B cell (primary cell): ENCODE data around the gene GTF3C5. TPM values are rescaled to one million over a fixed set of nuclear protein-coding genes. Genes with fewer than 3 reads are reported as not detected.
"Not testable (repeated sequence)": the region's sequence is repeated elsewhere in the genome, so short reads cannot be mapped to it uniquely, and the experiment has no call there.

Experiments used
- ATAC-seq: fragments of 200-7000 bp; cut with Tn5 transposase; one replicate; pipeline ENCODE4 v1.10.0; 2021; ENCODE audit warnings: low read depth, mild to moderate bottlenecking, moderate number of reproducible peaks, moderate library complexity
- CTCF ChIA-PET: fragments of 350-600 bp; sonication (Branson Sonifier 250); formaldehyde crosslinking; loops from one replicate; lab custom pipeline; 2021; ENCODE audit warnings: antibody characterized with exemption, inconsistent platforms; lab: Charles Lee
- POLR2A ChIA-PET: fragments of 350-600 bp; sonication (Branson Sonifier 250); formaldehyde crosslinking; loops from one replicate; lab custom pipeline; 2021; ENCODE audit warnings: antibody characterized with exemption; lab: Charles Lee
- DNase-seq: peaks from one replicate; pipeline ENCODE4 v3.0.0; 2013
- H2AFZ ChIP-seq: 2 replicates; pipeline ENCODE4 v1.6.1; 2012; ENCODE audit warnings: mild to moderate bottlenecking, low read depth, low read length; ENCODE audit not compliant: insufficient read depth, poor library complexity, severe bottlenecking
- H3K27ac ChIP-seq, 2 donors: 1 replicate in 1 of 2; 2 replicates in 1 of 2; pipeline ENCODE4 v1.5.1; 2012 to 2013; ENCODE audit warnings: low read length in 2 of 2, mild to moderate bottlenecking in 2 of 2, moderate library complexity in 1 of 2
- H3K27me3 ChIP-seq, 4 experiments: fragments of 200-600 bp in 1 of 4; sonication (generic) in 1 of 4; replicated peaks in 1 of 4; 1 replicate in 2 of 4; 2 replicates in 2 of 4; pipeline versions ENCODE4 v1.6.1 to v1.7.0; 2013 to 2016; ENCODE audit warnings: low read length in 3 of 4, mild to moderate bottlenecking in 2 of 4, mixed read lengths in 1 of 4, moderate library complexity in 1 of 4; ENCODE audit not compliant: insufficient read depth in 4 of 4, control insufficient read depth in 3 of 4; ENCODE audit errors: control extremely low read depth in 1 of 4
- H3K36me3 ChIP-seq, 2 experiments: replicated peaks in 1 of 2; 1 replicate in 1 of 2; 2 replicates in 1 of 2; pipeline versions ENCODE4 v1.6.1 to v1.7.1; 2013; ENCODE audit warnings: low read length in 1 of 2; ENCODE audit not compliant: insufficient read depth in 2 of 2, control insufficient read depth in 1 of 2; ENCODE audit errors: control extremely low read depth in 1 of 2, extremely low read depth in 1 of 2
- H3K4me1 ChIP-seq, 2 donors: fragments of 200-600 bp in 1 of 2; sonication (generic) in 1 of 2; 1 replicate in 1 of 2; 2 replicates in 1 of 2; pipeline versions ENCODE4 v1.5.1 to v1.6.1; 2013 to 2017; ENCODE audit warnings: low read length in 2 of 2; ENCODE audit not compliant: control insufficient read depth in 2 of 2, insufficient read depth in 2 of 2
- H3K4me2 ChIP-seq: replicated peaks from 2 replicates; pipeline ENCODE3; 2012; ENCODE audit warnings: mild to moderate bottlenecking, low read depth, low read length; ENCODE audit not compliant: poor library complexity, severe bottlenecking
- H3K4me3 ChIP-seq, 5 experiments: fragments of 200-600 bp in 1 of 5; sonication (generic) in 1 of 5; 1 replicate in 3 of 5; 2 replicates in 2 of 5; pipeline versions ENCODE4 v1.5.1 to v1.7.0; 2011 to 2016; ENCODE audit warnings: low read length in 4 of 5, mild to moderate bottlenecking in 4 of 5, low read depth in 2 of 5, control low read depth in 1 of 5, moderate library complexity in 1 of 5; ENCODE audit not compliant: insufficient read depth in 1 of 5; ENCODE audit errors: control extremely low read depth in 1 of 5, extremely low read depth in 1 of 5
- H3K79me2 ChIP-seq: fragments of 200-600 bp; sonication (generic); one replicate; pipeline ENCODE4 v1.6.0; 2016; ENCODE audit warnings: low read length; ENCODE audit not compliant: control insufficient read depth, insufficient read depth
- H3K9ac ChIP-seq: fragments of 200-600 bp; sonication (generic); 2 replicates; pipeline ENCODE4 v1.6.1; 2017; ENCODE audit warnings: mild to moderate bottlenecking, low read length, moderate library complexity
- H3K9me3 ChIP-seq, 3 donors: one replicate each; pipeline versions ENCODE4 v1.6.1 to v1.7.1; 2013; ENCODE audit warnings: low read length in 2 of 3; ENCODE audit not compliant: control insufficient read depth in 2 of 3, insufficient read depth in 1 of 3; ENCODE audit errors: control extremely low read depth in 1 of 3
- H4K20me1 ChIP-seq: 2 replicates; pipeline ENCODE4 v1.6.0; 2012; ENCODE audit warnings: mild to moderate bottlenecking, low read length; ENCODE audit not compliant: insufficient read depth, control insufficient read depth, poor library complexity, severe bottlenecking
- H3K27ac Mint-ChIP-seq: one replicate; pipeline ENCODE4 v1.8.0; 2021; ENCODE audit warnings: mixed read lengths
- H3K27me3 Mint-ChIP-seq: one replicate; pipeline ENCODE4 v1.8.0; 2021; ENCODE audit warnings: mixed read lengths
- H3K4me1 Mint-ChIP-seq: one replicate; pipeline ENCODE4 v1.8.0; 2021; ENCODE audit warnings: mixed read lengths
- H3K4me3 Mint-ChIP-seq: one replicate; pipeline ENCODE4 v1.8.0; 2021; ENCODE audit warnings: mixed read lengths
- H3K9me3 Mint-ChIP-seq: one replicate; pipeline ENCODE4 v1.8.0; 2022; ENCODE audit warnings: mixed read lengths; ENCODE audit not compliant: insufficient read depth
- EZH2 ChIP-seq: IDR thresholded peaks from 2 replicates; pipeline ENCODE4 v1.6.1; 2012; ENCODE audit warnings: borderline replicate concordance, low read depth, mild to moderate bottlenecking, moderate library complexity, low read length; ENCODE audit not compliant: insufficient read depth, poor library complexity, severe bottlenecking
- WGBS: methylation state at CpG from one replicate; pipeline ENCODE4 v1.1.5; 2013; ENCODE audit warnings: missing lambda C conversion rate; ENCODE audit not compliant: insufficient coverage; 5-methylcytosine and 5-hydroxymethylcytosine counted together
- intact Hi-C: fragments of 100-400 bp; cut with micrococcal nuclease; formaldehyde crosslinking; loops from one replicate; pipeline ENCODE4 v1.10.0; 2022
- polyA plus RNA-seq: library from polyadenylated mRNA; depleted of rRNA; stranded (reverse); fragments of >200 nt; gene quantifications from 2 replicates; pipeline ENCODE4 v1.2.3, GENCODE V29; 2012
- total RNA-seq, 2 donors: library from RNA; stranded (reverse); fragments of 120-200 nt in 1 of 2; gene quantifications; 1 replicate in 1 of 2; 2 replicates in 1 of 2; pipeline versions ENCODE4 v1.2.3 to v1.2.4, GENCODE V29; 2013 to 2022
- TF ChIP-seq, protein P1 (sequence below): fragments of 200-600 bp; IDR thresholded peaks from one replicate; pipeline ENCODE4 v1.8.0; 2022; ENCODE audit warnings: antibody characterized with exemption, mild to moderate bottlenecking

The GTF3C5 gene
- total and polyA plus RNA-seq, 2 donors (not counting 1 experiment from before 2014, with no cell fraction given) = 80.5 to 91.2 TPM

DNA sequence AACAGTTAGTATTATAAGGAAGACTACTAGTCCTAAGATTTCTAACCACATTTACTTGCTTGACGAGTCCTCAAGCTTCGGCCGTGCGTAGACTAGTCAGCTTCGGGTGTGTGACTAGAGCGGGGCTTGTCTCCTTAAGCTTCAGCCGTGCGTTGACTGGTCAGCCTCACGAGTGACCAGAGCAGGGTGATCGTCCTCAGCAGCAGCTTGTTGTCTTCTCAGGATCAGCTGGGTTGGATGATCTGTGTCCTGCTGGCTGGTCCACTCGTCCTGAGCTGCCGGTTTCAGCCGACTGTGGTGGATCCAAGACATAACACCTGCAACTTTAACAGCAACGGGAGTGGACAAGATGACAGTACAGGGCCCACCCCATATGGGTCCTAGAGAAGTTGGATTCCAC lies 47.7 kb downstream of the GTF3C5 start:
- POLR2A ChIA-PET = no interaction called here
- intact Hi-C loops = no loop called here
- 95% methylated on average over 10 of the region's 14 CpGs for WGBS
- CTCF ChIA-PET = interaction anchor here (1.8 kb wide), 1 partner anchor 65 kb away, joined by 4 read pairs; no protein-coding TSS in a partner anchor
- no peaks in the 10 kb centered on the region for H4K20me1 ChIP-seq
- H3K9ac ChIP-seq = no peak overlapping the region
- H3K4me3 ChIP-seq = no peak overlapping the region
- DNase-seq (no peak), ATAC-seq (no peak)
- H2AFZ ChIP-seq = no peak overlapping the region
- no peaks in the 10 kb centered on the region for H3K9me3 ChIP-seq
- Mint-ChIP-seq H3K4me1 (no peaks in the 10 kb centered on the region), H3K9me3 (no peaks in the 10 kb centered on the region), H3K4me3 (no peak overlapping the region), H3K27ac (no peak overlapping the region), H3K27me3 (peaks cover 7% of the 10 kb centered on the region)
- H3K27me3 ChIP-seq = no peaks in the 10 kb centered on the region
- no peaks in the 10 kb centered on the region for H3K4me1 ChIP-seq
- no peaks in the 10 kb centered on the region for H3K79me2 ChIP-seq
- no peak overlapping the region for H3K4me2 ChIP-seq
- H3K36me3 ChIP-seq = no peaks in the 10 kb centered on the region
- no peak overlapping the region for H3K27ac ChIP-seq
- TF ChIP-seq EZH2 = no peak
- TF ChIP-seq, protein P1, sequence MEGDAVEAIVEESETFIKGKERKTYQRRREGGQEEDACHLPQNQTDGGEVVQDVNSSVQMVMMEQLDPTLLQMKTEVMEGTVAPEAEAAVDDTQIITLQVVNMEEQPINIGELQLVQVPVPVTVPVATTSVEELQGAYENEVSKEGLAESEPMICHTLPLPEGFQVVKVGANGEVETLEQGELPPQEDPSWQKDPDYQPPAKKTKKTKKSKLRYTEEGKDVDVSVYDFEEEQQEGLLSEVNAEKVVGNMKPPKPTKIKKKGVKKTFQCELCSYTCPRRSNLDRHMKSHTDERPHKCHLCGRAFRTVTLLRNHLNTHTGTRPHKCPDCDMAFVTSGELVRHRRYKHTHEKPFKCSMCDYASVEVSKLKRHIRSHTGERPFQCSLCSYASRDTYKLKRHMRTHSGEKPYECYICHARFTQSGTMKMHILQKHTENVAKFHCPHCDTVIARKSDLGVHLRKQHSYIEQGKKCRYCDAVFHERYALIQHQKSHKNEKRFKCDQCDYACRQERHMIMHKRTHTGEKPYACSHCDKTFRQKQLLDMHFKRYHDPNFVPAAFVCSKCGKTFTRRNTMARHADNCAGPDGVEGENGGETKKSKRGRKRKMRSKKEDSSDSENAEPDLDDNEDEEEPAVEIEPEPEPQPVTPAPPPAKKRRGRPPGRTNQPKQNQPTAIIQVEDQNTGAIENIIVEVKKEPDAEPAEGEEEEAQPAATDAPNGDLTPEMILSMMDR = no peak

GRCh38 chr9:133080161-133080560 lies 49.4 kb downstream of the GTF3C5 start:
- Histone ChIP-seq H4K20me1 (no peaks in the 10 kb centered on the region), H3K4me3 (no peak overlapping the region), H2AFZ (no peak overlapping the region), H3K4me2 (no peak overlapping the region), H3K27me3 (no peaks in the 10 kb centered on the region), H3K79me2 (no peaks in the 10 kb centered on the region), H3K9ac (no peak overlapping the region), H3K9me3 (no peaks in the 10 kb centered on the region), H3K4me1 (no peaks in the 10 kb centered on the region), H3K27ac (no peak overlapping the region), H3K36me3 (no peaks in the 10 kb centered on the region)
- no peak overlapping the region for H3K27ac Mint-ChIP-seq
- no peak for ATAC-seq
- H3K9me3 Mint-ChIP-seq = no peaks in the 10 kb centered on the region
- ChIA-PET CTCF (no interaction called here), POLR2A (no interaction called here)
- peaks cover 7% of the 10 kb centered on the region for H3K27me3 Mint-ChIP-seq
- no peak for DNase-seq
- intact Hi-C loops = no loop called here
- H3K4me1 Mint-ChIP-seq = no peaks in the 10 kb centered on the region
- WGBS = 90% methylated on average over 2 of the region's 7 CpGs
- TF ChIP-seq EZH2 = no peak
- TF ChIP-seq, protein P1 = no peak
- no peak overlapping the region for H3K4me3 Mint-ChIP-seq

GRCh38 chr9:133080786-133081779 lies 50.3 kb downstream of the GTF3C5 start:
- H4K20me1 ChIP-seq, H2AFZ ChIP-seq, H3K79me2 ChIP-seq, H3K27me3 Mint-ChIP-seq, H3K27ac Mint-ChIP-seq, H3K4me1 ChIP-seq, ATAC-seq, DNase-seq, H3K9me3 ChIP-seq, H3K4me2 ChIP-seq, intact Hi-C loops, H3K9me3 Mint-ChIP-seq, POLR2A ChIA-PET, H3K27me3 ChIP-seq, H3K4me3 Mint-ChIP-seq, H3K27ac ChIP-seq, H3K36me3 ChIP-seq, H3K9ac ChIP-seq, H3K4me3 ChIP-seq, H3K4me1 Mint-ChIP-seq: not testable (repeated sequence)
- WGBS = 95% methylated on average over 5 of the region's 18 CpGs
- CTCF ChIA-PET = interaction anchor here (1.1 kb wide), 1 partner anchor 33 kb away, joined by 3 read pairs; no protein-coding TSS in a partner anchor
